ENCODE measurements around the gene ZNF532.

The ZNF532 gene

GRCh38 chr18:58871514-58872420 is 7.1 kb downstream of the ZNF532 start:
- no peak for FAIRE-seq

- FAIRE-seq: no peak
These were observed 14.0 kb downstream of the ZNF532 start for GRCh38 chr18:58878640-58879039.

- no peak for FAIRE-seq
These were observed 16.8 kb downstream of the ZNF532 start for GRCh38 chr18:58881477-58881876.

- FAIRE-seq: no peak
These were observed 17.4 kb downstream of the ZNF532 start for GRCh38 chr18:58882044-58882443.

GRCh38 chr18:58882686-58883085 is 18.0 kb downstream of the ZNF532 start:
- FAIRE-seq: no peak

GRCh38 chr18:58884680-58885079 is 20.0 kb downstream of the ZNF532 start:
- no peak for FAIRE-seq

- FAIRE-seq: no peak
These were observed 21.8 kb downstream of the ZNF532 start for GRCh38 chr18:58886431-58886830.

- no peak for FAIRE-seq
These were observed 22.4 kb downstream of the ZNF532 start for GRCh38 chr18:58886864-58887612.

- no peak for FAIRE-seq
These were observed 22.9 kb downstream of the ZNF532 start for GRCh38 chr18:58887613-58887963.

GRCh38 chr18:58891776-58892175 is 27.1 kb downstream of the ZNF532 start:
- FAIRE-seq: no peak

GRCh38 chr18:58892488-58892887 is 27.8 kb downstream of the ZNF532 start:
- FAIRE-seq: no peak

GRCh38 chr18:58893388-58894099 is 28.9 kb downstream of the ZNF532 start:
- FAIRE-seq: no peak

GRCh38 chr18:58894930-58895329 is 30.3 kb downstream of the ZNF532 start:
- no peak for FAIRE-seq

- FAIRE-seq: no peak
These were observed 30.7 kb downstream of the ZNF532 start for GRCh38 chr18:58895385-58895784.

GRCh38 chr18:58896268-58896667 is 31.6 kb downstream of the ZNF532 start:
- FAIRE-seq: no peak

- no peak for FAIRE-seq
These were observed 32.2 kb downstream of the ZNF532 start for GRCh38 chr18:58896734-58897508.

- FAIRE-seq: no peak
These were observed 33.5 kb downstream of the ZNF532 start for GRCh38 chr18:58898010-58898799.

GRCh38 chr18:58900015-58900649 is 35.5 kb downstream of the ZNF532 start:
- no peak for FAIRE-seq

GRCh38 chr18:58901143-58901542 is 36.5 kb downstream of the ZNF532 start:
- FAIRE-seq: no peak

- no peak for FAIRE-seq
These were observed 37.1 kb downstream of the ZNF532 start for GRCh38 chr18:58901783-58902182.

- FAIRE-seq: no peak
These were observed 38.3 kb downstream of the ZNF532 start for GRCh38 chr18:58902961-58903360.
